HepG2 (cell line): ENCODE data around the gene TOLLIP. TPM values are rescaled to one million over a fixed set of nuclear protein-coding genes. Genes with fewer than 3 reads are reported as not detected.

Experiments
- AHDC1 ChIP-seq: sonication (generic); formaldehyde crosslinking; IDR thresholded peaks from 2 replicates; pipeline ENCODE4 v1.5.1; 2020; ENCODE audit warnings: mild to moderate bottlenecking, missing genetic modification reagents, borderline replicate concordance
- ARHGAP35 ChIP-seq: sonication (generic); formaldehyde crosslinking; IDR thresholded peaks from 2 replicates; pipeline ENCODE4 v1.9.0; 2022; ENCODE audit warnings: mild to moderate bottlenecking, inconsistent platforms, moderate library complexity, missing genetic modification reagents, borderline replicate concordance
- BRCA1 ChIP-seq: sonication (generic); formaldehyde crosslinking; IDR thresholded peaks from 2 replicates; pipeline ENCODE4 v1.4.0; 2020; ENCODE audit warnings: missing genetic modification reagents
- DR1 ChIP-seq: sonication (generic); formaldehyde crosslinking; IDR thresholded peaks from 2 replicates; pipeline ENCODE4 v1.8.0; 2021; ENCODE audit warnings: mild to moderate bottlenecking, missing genetic modification reagents, inconsistent platforms
- ELK4 ChIP-seq: sonication (generic); formaldehyde crosslinking; IDR thresholded peaks from 2 replicates; pipeline ENCODE4 v1.9.0; 2021; ENCODE audit warnings: missing genetic modification reagents, borderline replicate concordance
- ERF ChIP-seq: IDR thresholded peaks from 2 replicates; pipeline ENCODE4 v1.6.1; 2018; ENCODE audit warnings: missing biosample characterization, missing genetic modification reagents
- MXD1 ChIP-seq: sonication (generic); formaldehyde crosslinking; IDR thresholded peaks from 2 replicates; pipeline ENCODE4 v1.4.0; 2020; ENCODE audit warnings: mild to moderate bottlenecking, missing genetic modification reagents
- SAFB2 ChIP-seq: sonication (generic); formaldehyde crosslinking; IDR thresholded peaks from 2 replicates; pipeline ENCODE4 v1.5.1; 2020; ENCODE audit warnings: missing genetic modification reagents, low read depth, mild to moderate bottlenecking, borderline replicate concordance
- TMF1 ChIP-seq: sonication (generic); formaldehyde crosslinking; IDR thresholded peaks from 2 replicates; pipeline ENCODE4 v1.8.1; 2022; ENCODE audit warnings: low read depth, missing genetic modification reagents
- TOE1 ChIP-seq: sonication (generic); formaldehyde crosslinking; IDR thresholded peaks from 2 replicates; pipeline ENCODE4 v1.4.0; 2020; ENCODE audit warnings: mild to moderate bottlenecking, missing genetic modification reagents
- U2AF2 ChIP-seq: fragments of 200-400 bp; formaldehyde crosslinking; IDR thresholded peaks from 2 replicates; pipeline ENCODE4 v1.6.1; 2017; ENCODE audit warnings: low read depth, mild to moderate bottlenecking, low read length
- ZBTB7B ChIP-seq: sonication (generic); formaldehyde crosslinking; IDR thresholded peaks from 2 replicates; pipeline ENCODE4 v1.4.0; 2020; ENCODE audit warnings: missing genetic modification reagents
- ZNF460 ChIP-seq: sonication (generic); formaldehyde crosslinking; IDR thresholded peaks from 2 replicates; pipeline ENCODE4 v1.5.1; 2020; ENCODE audit warnings: missing genetic modification reagents, mild to moderate bottlenecking, borderline replicate concordance
- ZNF501 ChIP-seq: sonication (generic); formaldehyde crosslinking; IDR thresholded peaks from 2 replicates; pipeline ENCODE4 v1.5.1; 2020; ENCODE audit warnings: mild to moderate bottlenecking, moderate library complexity, missing genetic modification reagents
- ZNF552 ChIP-seq: sonication (generic); formaldehyde crosslinking; IDR thresholded peaks from 2 replicates; pipeline ENCODE4 v1.9.0; 2022; ENCODE audit warnings: missing genetic modification reagents, mild to moderate bottlenecking, borderline replicate concordance
- ZNF737 ChIP-seq: sonication (generic); formaldehyde crosslinking; IDR thresholded peaks from 2 replicates; pipeline ENCODE4 v1.5.0; 2020; ENCODE audit warnings: missing genetic modification reagents, mild to moderate bottlenecking, borderline replicate concordance
- ZSCAN31 ChIP-seq: sonication (generic); formaldehyde crosslinking; IDR thresholded peaks from 2 replicates; pipeline ENCODE4 v1.5.0; 2020; ENCODE audit warnings: low read depth, mild to moderate bottlenecking, missing genetic modification reagents
- polyA plus RNA-seq, 8 experiments: library from polyadenylated mRNA; depleted of rRNA in 3 of 8; stranded (reverse) in 7 of 8; unstranded in 1 of 8; fragments of >200 nt; fragmentation: Illumina TruSeq in 4 of 8; extraction: Trizol in 4 of 8; gene quantifications; 2 replicates each; pipeline versions ENCODE4 v1.2.1 to v1.2.3, GENCODE V29; 2011 to 2016; ENCODE audit warnings: low read depth in 4 of 8, missing spikeins in 1 of 8, mixed read lengths in 1 of 8; ENCODE audit not compliant: insufficient read depth in 1 of 8
- total RNA-seq, 5 experiments: library from RNA; depleted of rRNA; stranded (reverse); fragments of >200 nt; fragmentation: Illumina TruSeq; extraction: Trizol; gene quantifications; 2 replicates each; pipeline ENCODE4 v1.2.3, GENCODE V29; 2016; ENCODE audit warnings: low read depth in 1 of 5
- TF ChIP-seq, protein P1 (sequence below): sonication (generic); formaldehyde crosslinking; IDR thresholded peaks from 2 replicates; pipeline ENCODE4 v1.8.0; 2022; ENCODE audit warnings: mild to moderate bottlenecking, missing genetic modification reagents, borderline replicate concordance

TOLLIP gene
- total and polyA plus RNA-seq, 2 of the 13 experiments (the other 11 are each of a cell fraction or from before 2014, with no cell fraction given) = 25.9 to 47.5 TPM

DNA sequence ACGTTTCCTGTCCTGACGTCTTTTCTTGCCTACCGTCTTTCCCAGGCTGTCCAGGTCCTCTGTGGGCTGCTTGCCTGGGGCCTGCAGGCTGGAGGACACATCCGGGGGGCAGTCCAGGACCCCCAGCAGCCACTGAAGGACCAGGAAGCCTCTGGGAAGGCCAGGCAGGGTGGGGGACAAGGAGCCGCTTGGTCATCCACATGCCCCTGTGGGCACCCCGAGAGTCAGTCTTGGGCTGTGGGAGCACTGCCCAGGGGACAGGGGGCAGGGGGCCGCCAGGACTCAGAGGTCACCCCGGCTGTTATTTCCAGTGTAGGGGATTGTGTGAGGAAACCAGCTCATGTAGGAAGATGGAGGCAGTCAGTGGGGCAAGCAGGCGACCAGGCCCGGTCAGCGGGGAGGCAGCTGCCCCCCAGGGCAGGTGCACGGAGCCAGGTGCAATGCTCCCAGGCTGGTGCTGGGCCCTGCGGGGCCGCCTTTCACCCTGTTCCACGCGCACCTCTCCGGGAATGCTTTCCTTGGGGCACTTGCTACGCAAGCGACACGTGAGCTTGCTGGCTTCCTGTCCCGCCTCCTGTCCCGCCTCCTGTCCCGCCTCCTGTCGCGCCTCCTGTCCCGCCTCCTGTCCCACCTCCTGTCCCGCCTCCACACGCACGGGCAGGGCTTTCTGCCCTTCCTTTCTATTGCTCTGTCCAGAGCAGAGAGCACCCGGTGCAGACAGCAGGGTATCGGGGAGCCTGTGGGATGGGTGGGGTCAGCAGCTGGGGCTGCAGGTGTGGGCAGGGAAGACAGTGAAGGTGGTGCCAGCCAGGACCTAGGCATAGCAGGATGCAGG, 47.0 kb downstream of the TOLLIP start (continued):
- TF ChIP-seq AHDC1 (no peak), ZNF460 (CRISPR knock-in tag) (no peak), ZBTB7B (no peak), ZNF501 (CRISPR knock-in tag) (0 out of 2 replicates have a peak, but pooled peaks have one; percentile 22), BRCA1 (CRISPR knock-in tag) (no peak), ELK4 (CRISPR knock-in tag) (no peak), DR1 (CRISPR knock-in tag) (peak; percentile 65), TMF1 (CRISPR knock-in tag) (0 out of 2 replicates have a peak, but pooled peaks have one; percentile 29), TOE1 (no peak), ZSCAN31 (no peak), ZNF737 (no peak), ARHGAP35 (CRISPR knock-in tag) (no peak), ERF (CRISPR knock-in tag) (0 out of 2 replicates have a peak, but pooled peaks have one; percentile 36), U2AF2 (no peak), MXD1 (peak; percentile 90), SAFB2 (CRISPR knock-in tag) (no peak; the same call in 1 of the 2 replicates), ZNF552 (CRISPR knock-in tag) (no peak)
- TF ChIP-seq, protein P1, sequence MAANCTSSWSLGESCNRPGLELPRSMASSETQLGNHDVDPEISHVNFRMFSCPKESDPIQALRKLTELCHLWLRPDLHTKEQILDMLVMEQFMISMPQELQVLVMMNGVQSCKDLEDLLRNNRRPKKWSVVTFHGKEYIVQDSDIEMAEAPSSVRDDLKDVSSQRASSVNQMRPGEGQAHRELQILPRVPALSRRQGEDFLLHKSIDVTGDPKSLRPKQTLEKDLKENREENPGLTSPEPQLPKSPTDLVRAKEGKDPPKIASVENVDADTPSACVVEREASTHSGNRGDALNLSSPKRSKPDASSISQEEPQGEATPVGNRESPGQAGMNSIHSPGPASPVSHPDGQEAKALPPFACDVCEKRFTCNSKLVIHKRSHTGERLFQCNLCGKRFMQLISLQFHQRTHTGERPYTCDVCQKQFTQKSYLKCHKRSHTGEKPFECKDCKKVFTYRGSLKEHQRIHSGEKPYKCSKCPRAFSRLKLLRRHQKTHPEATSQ (CRISPR knock-in tag) = no peak
